Right lobe of liver (tissue), 6 donors: ENCODE results near the gene SLC35B2. TPM values are rescaled to one million over a fixed set of nuclear protein-coding genes. Genes with fewer than 3 reads are reported as not detected.

Experiments used
- ATAC-seq, 4 donors: fragments of 200-7000 bp; cut with Tn5 transposase; one replicate each; pipeline ENCODE4 v1.9.1; 2020; ENCODE audit warnings: mild to moderate bottlenecking in 4 of 4, moderate library complexity in 4 of 4
- DNase-seq, 3 donors: peaks; one replicate each; pipeline ENCODE4 v3.0.0-alpha.2; 2020
- H3K27ac ChIP-seq, 3 donors: fragments of 200-600 bp; one replicate each; pipeline ENCODE4 v1.8.0; 2022
- H3K27me3 ChIP-seq, 2 donors: fragments of 200-600 bp; one replicate each; pipeline ENCODE4 v1.8.0; 2022
- H3K36me3 ChIP-seq, 4 donors: fragments of 200-600 bp; sonication (generic) in 1 of 4; one replicate each; pipeline versions ENCODE4 v1.5.1 to v1.8.0; 2017 to 2022; ENCODE audit warnings: control low read depth in 1 of 4
- H3K4me1 ChIP-seq, 4 donors: fragments of 200-600 bp; sonication (generic) in 1 of 4; one replicate each; pipeline versions ENCODE4 v1.5.1 to v1.8.0; 2017 to 2022; ENCODE audit warnings: control low read depth in 1 of 4
- H3K4me3 ChIP-seq, 3 donors: fragments of 200-600 bp; one replicate each; pipeline ENCODE4 v1.8.0; 2022
- H3K9me3 ChIP-seq, 4 donors: fragments of 200-600 bp; sonication (generic) in 1 of 4; one replicate each; pipeline versions ENCODE4 v1.5.1 to v1.8.0; 2017 to 2022; ENCODE audit warnings: control low read depth in 1 of 4
- CTCF ChIP-seq, 4 donors: fragments of 200-600 bp in 3 of 4; fragments of 450-650 bp in 1 of 4; IDR thresholded peaks; one replicate each; pipeline versions ENCODE4 v1.5.1 to v1.8.0; 2016 to 2022; ENCODE audit warnings: antibody characterized with exemption in 4 of 4, mild to moderate bottlenecking in 2 of 4
- POLR2A ChIP-seq: fragments of 450-650 bp; IDR thresholded peaks from one replicate; pipeline ENCODE4 v1.6.1; 2017; ENCODE audit warnings: antibody characterized with exemption, mild to moderate bottlenecking
- WGBS: methylation state at CpG from one replicate; pipeline ENCODE4 v1.1.6; 2018; ENCODE audit warnings: low coverage, low lambda C conversion rate; ENCODE audit not compliant: insufficient coverage; ENCODE audit errors: missing lambda C conversion rate; 5-methylcytosine and 5-hydroxymethylcytosine counted together
- intact Hi-C, 2 donors: fragments of 100-400 bp; cut with DNase I; formaldehyde crosslinking; loops; one replicate each; pipeline versions ENCODE4 v1.11.2 to v1.14.1; 2022
- total RNA-seq, 6 experiments: library from RNA; depleted of rRNA in 2 of 6; stranded (reverse); fragments of >200 nt in 2 of 6; fragmentation: NEBNext Ultra II Directional in 3 of 6; extraction: Animal tissue kit (Norgen Biotek cat#: 25700) in 3 of 6; gene quantifications; one replicate each; pipeline versions ENCODE4 v1.1.0 to v1.2.4, GENCODE V29; 2016 to 2023
- donor health status: DM: no; HTN: yes; CAD: no.
- donor health status: DM: no; HTN: no; CAD: no.
- donor health status: DM: no; HTN: no; CAD: no.
- donor health status: DM: no; HTN: yes; CAD: no.
- donor health status: DM: no; HTN: yes; CAD: no.

The SLC35B2 gene
- total RNA-seq, 6 experiments from 2014 or later, result 15.1 to 29.0 (median 20.9) TPM

- Histone ChIP-seq H3K9me3 (no peaks in the 10 kb centered on the region), H3K36me3 (peaks cover 0 to 12% (median 0%) of the 10 kb centered on the region in 4 donors), H3K4me1 (peaks cover 0 to 82% (median 33%) of the 10 kb centered on the region in 4 donors), H3K4me3 (peak overlapping the region in 1 of 3 donors; percentile 21), H3K27me3 (no peaks in the 10 kb centered on the region), H3K27ac (peak overlapping the region in 1 of 3 donors; percentile 77)
- intact Hi-C loops, result loop anchor here (5.0 to 10.0 kb wide), 3 partner anchors 55 to 125 kb away; no protein-coding TSS in a partner anchor
- no peak for TF ChIP-seq CTCF (IDR thresholded peaks at IDR 0.05)
- TF ChIP-seq POLR2A, result no peak
- ATAC-seq (no peak), DNase-seq (no peak)
- WGBS, result 91% methylated on average over 4 of the region's 10 CpGs
These were observed 27.2 kb downstream of the SLC35B2 start for GRCh38 chr6:44230034-44230675.

- Histone ChIP-seq H3K4me3 (peak overlapping the region in 1 of 3 donors; percentile 21), H3K27ac (peak overlapping the region in 2 of 3 donors; percentile 23 to 77), H3K9me3 (no peaks in the 10 kb centered on the region), H3K36me3 (peaks cover 0 to 12% (median 0%) of the 10 kb centered on the region in 4 donors), H3K27me3 (no peaks in the 10 kb centered on the region), H3K4me1 (peaks cover 0 to 82% (median 30%) of the 10 kb centered on the region in 4 donors)
- TF ChIP-seq POLR2A (no peak), CTCF (IDR thresholded peaks at IDR 0.05) (no peak)
- intact Hi-C loops, result loop anchor here (5.0 to 10.0 kb wide), 3 partner anchors 55 to 125 kb away; no protein-coding TSS in a partner anchor
- DNase-seq (peak; percentile 75 to 92 (median 88)), ATAC-seq (peak; percentile 62 to 77 (median 68))
- WGBS, result 30% methylated on average over 5 of the region's 11 CpGs
These were observed 27.8 kb downstream of the SLC35B2 start for GRCh38 chr6:44229376-44230033.

GRCh38 chr6:44228836-44229235 is 28.5 kb downstream of the SLC35B2 start:
- no peak for TF ChIP-seq POLR2A
- 32% methylated on average over 4 of the region's 5 CpGs for WGBS
- no peak for DNase-seq
- intact Hi-C loops, result no loop called here
- peak overlapping the region; percentile 23 to 77 (median 32) for H3K27ac ChIP-seq
- ATAC-seq, result peak in 1 of 4 donors; percentile 1
- peaks cover 0 to 82% (median 28%) of the 10 kb centered on the region in 4 donors for H3K4me1 ChIP-seq
- no peaks in the 10 kb centered on the region for H3K27me3 ChIP-seq
- H3K4me3 ChIP-seq, result no peak overlapping the region
- no peaks in the 10 kb centered on the region for H3K9me3 ChIP-seq
- peaks cover 0 to 12% (median 0%) of the 10 kb centered on the region in 4 donors for H3K36me3 ChIP-seq

GRCh38 chr6:44228433-44228832 is 28.9 kb downstream of the SLC35B2 start:
- DNase-seq (peak; percentile 73 to 91 (median 87)), ATAC-seq (peak; percentile 57 to 69 (median 62))
- no peaks in the 10 kb centered on the region for H3K27me3 ChIP-seq
- H3K4me3 ChIP-seq, result no peak overlapping the region
- intact Hi-C loops, result no loop called here
- H3K9me3 ChIP-seq, result no peaks in the 10 kb centered on the region
- H3K27ac ChIP-seq, result peak overlapping the region; percentile 23 to 77 (median 32)
- H3K4me1 ChIP-seq, result peaks cover 0 to 80% (median 26%) of the 10 kb centered on the region in 4 donors
- WGBS, result 59% methylated on average over 3 of the region's 7 CpGs
- TF ChIP-seq POLR2A (no peak), CTCF (IDR thresholded peaks at IDR 0.05) (no peak)
- H3K36me3 ChIP-seq, result peaks cover 0 to 12% (median 0%) of the 10 kb centered on the region in 4 donors

GRCh38 chr6:44228031-44228430 is 29.3 kb downstream of the SLC35B2 start:
- ATAC-seq (no peak), DNase-seq (no peak)
- TF ChIP-seq POLR2A (no peak), CTCF (IDR thresholded peaks at IDR 0.05) (no peak)
- peak overlapping the region in 2 of 3 donors; percentile 32 to 77 for H3K27ac ChIP-seq
- no peaks in the 10 kb centered on the region for H3K9me3 ChIP-seq
- peaks cover 0 to 76% (median 24%) of the 10 kb centered on the region in 4 donors for H3K4me1 ChIP-seq
- no peak overlapping the region for H3K4me3 ChIP-seq
- intact Hi-C loops, result no loop called here
- 95% methylated on average over 5 of the region's 6 CpGs for WGBS
- H3K27me3 ChIP-seq, result no peaks in the 10 kb centered on the region
- peaks cover 0 to 12% (median 0%) of the 10 kb centered on the region in 4 donors for H3K36me3 ChIP-seq
